HEK293 (cell line): ENCODE measurements around the gene ARAP3.

ENCODE experiments used
- CTCF ChIA-PET: fragments of 350-600 bp; formaldehyde crosslinking; extraction: SDS; loops from one replicate; lab custom pipeline; 2021; ENCODE audit warnings: antibody characterized with exemption; lab: Yijun Ruan, JAX
- POLR2A ChIA-PET: fragments of 300-600 bp; formaldehyde crosslinking; extraction: SDS; loops from one replicate; lab custom pipeline; 2020; ENCODE audit warnings: antibody characterized with exemption, inconsistent platforms; lab: Yijun Ruan, JAX
- H3K27ac ChIP-seq: fragments of 200-500 bp; sonication (Bioruptor generic); 2 replicates; pipeline ENCODE4 v1.5.1; 2014; ENCODE audit warnings: low read depth, low read length, control low read depth, inconsistent platforms; ENCODE audit errors: extremely low read depth
- H3K36me3 ChIP-seq, 2 experiments: fragments of 200-500 bp in 1 of 2; sonication (Bioruptor generic) in 1 of 2; 1 replicate in 1 of 2; 2 replicates in 1 of 2; pipeline ENCODE4 v1.5.1; 2014 to 2017; ENCODE audit warnings: inconsistent platforms in 2 of 2, low read length in 2 of 2; ENCODE audit not compliant: control insufficient read depth in 2 of 2, insufficient read depth in 1 of 2
- H3K4me1 ChIP-seq: fragments of 200-500 bp; sonication (Bioruptor generic); 2 replicates; pipeline ENCODE4 v1.5.1; 2014; ENCODE audit warnings: mild to moderate bottlenecking, low read length, inconsistent platforms; ENCODE audit not compliant: control insufficient read depth, insufficient read depth
- H3K4me3 ChIP-seq: 2 replicates; pipeline ENCODE4 v1.5.1; 2011; ENCODE audit warnings: low read depth, mild to moderate bottlenecking, control low read depth, low read length, moderate library complexity
- H3K9me3 ChIP-seq: fragments of 200-500 bp; sonication (Bioruptor generic); 2 replicates; pipeline ENCODE4 v1.5.1; 2014; ENCODE audit warnings: low read depth, low read length, inconsistent platforms; ENCODE audit not compliant: control insufficient read depth, insufficient read depth
- GLIS2 ChIP-seq: fragments of 450-650 bp; formaldehyde crosslinking; IDR thresholded peaks from 2 replicates; pipeline ENCODE4 v1.5.1; 2016; ENCODE audit warnings: missing biosample characterization, missing genetic modification characterization
- KLF1 ChIP-seq: fragments of 450-650 bp; formaldehyde crosslinking; IDR thresholded peaks from 2 replicates; pipeline ENCODE4 v1.5.1; 2016; ENCODE audit warnings: missing biosample characterization, missing genetic modification characterization
- PRDM1 ChIP-seq: fragments of 450-650 bp; formaldehyde crosslinking; IDR thresholded peaks from 2 replicates; pipeline ENCODE4; 2016; ENCODE audit warnings: missing biosample characterization, missing genetic modification characterization
- SCRT2 ChIP-seq: fragments of 450-650 bp; formaldehyde crosslinking; IDR thresholded peaks from 2 replicates; pipeline ENCODE4 v1.5.1; 2016; ENCODE audit warnings: missing biosample characterization, missing genetic modification characterization
- SP2 ChIP-seq: fragments of 450-650 bp; formaldehyde crosslinking; IDR thresholded peaks from 2 replicates; pipeline ENCODE4 v1.5.1; 2016; ENCODE audit warnings: missing biosample characterization, missing genetic modification characterization
- SP3 ChIP-seq: fragments of 450-650 bp; formaldehyde crosslinking; IDR thresholded peaks from 2 replicates; pipeline ENCODE4 v1.5.1; 2016; ENCODE audit warnings: missing biosample characterization, missing genetic modification characterization
- SP7 ChIP-seq: fragments of 450-650 bp; formaldehyde crosslinking; IDR thresholded peaks from 2 replicates; pipeline ENCODE4 v1.5.1; 2016; ENCODE audit warnings: missing biosample characterization, missing genetic modification characterization
- TCF7L2 ChIP-seq: IDR thresholded peaks from 2 replicates; pipeline ENCODE4 v1.6.1; 2011; ENCODE audit warnings: low read depth, mild to moderate bottlenecking, inconsistent platforms, low read length, moderate library complexity, borderline replicate concordance
- ZBTB11 ChIP-seq: fragments of 450-650 bp; formaldehyde crosslinking; conservative IDR thresholded peaks from 2 replicates; pipeline ENCODE4 v1.5.1; 2016; ENCODE audit warnings: low read depth, missing biosample characterization, missing genetic modification characterization
- ZBTB6 ChIP-seq: fragments of 450-650 bp; formaldehyde crosslinking; IDR thresholded peaks from 2 replicates; pipeline ENCODE4 v1.5.1; 2017; ENCODE audit warnings: missing biosample characterization, missing genetic modification characterization
- ZIC2 ChIP-seq: fragments of 450-650 bp; formaldehyde crosslinking; IDR thresholded peaks from 2 replicates; pipeline ENCODE4 v1.5.1; 2016; ENCODE audit warnings: missing biosample characterization, missing genetic modification characterization
- ZNF148 ChIP-seq: fragments of 450-650 bp; formaldehyde crosslinking; IDR thresholded peaks from 2 replicates; pipeline ENCODE4 v1.5.0; 2017; ENCODE audit warnings: missing biosample characterization, missing genetic modification characterization, borderline replicate concordance
- ZNF2 ChIP-seq: fragments of 450-650 bp; formaldehyde crosslinking; IDR thresholded peaks from 2 replicates; pipeline ENCODE4 v1.5.1; 2016; ENCODE audit warnings: missing biosample characterization, missing genetic modification characterization
- ZNF202 ChIP-seq: fragments of 450-650 bp; formaldehyde crosslinking; IDR thresholded peaks from 2 replicates; pipeline ENCODE4 v1.5.1; 2016; ENCODE audit warnings: missing biosample characterization, missing genetic modification characterization, borderline replicate concordance
- ZNF23 ChIP-seq: fragments of 450-650 bp; formaldehyde crosslinking; IDR thresholded peaks from 2 replicates; pipeline ENCODE4 v1.5.1; 2016; ENCODE audit warnings: missing biosample characterization, missing genetic modification characterization, borderline replicate concordance
- ZNF248 ChIP-seq: fragments of 450-650 bp; formaldehyde crosslinking; IDR thresholded peaks from 2 replicates; pipeline ENCODE4 v1.5.1; 2017; ENCODE audit warnings: missing biosample characterization, missing genetic modification characterization
- ZNF302 ChIP-seq: fragments of 450-650 bp; formaldehyde crosslinking; IDR thresholded peaks from 2 replicates; pipeline ENCODE4 v1.5.1; 2016; ENCODE audit warnings: missing biosample characterization, missing genetic modification characterization, low read depth
- ZNF350 ChIP-seq: fragments of 450-650 bp; formaldehyde crosslinking; IDR thresholded peaks from 2 replicates; pipeline ENCODE4 v1.5.0; 2017; ENCODE audit warnings: missing biosample characterization, mild to moderate bottlenecking, missing genetic modification characterization
- ZNF366 ChIP-seq: fragments of 450-650 bp; formaldehyde crosslinking; conservative IDR thresholded peaks from 2 replicates; pipeline ENCODE4 v1.5.1; 2016; ENCODE audit warnings: missing biosample characterization, missing genetic modification characterization
- ZNF473 ChIP-seq: fragments of 450-650 bp; formaldehyde crosslinking; IDR thresholded peaks from 2 replicates; pipeline ENCODE4 v1.5.1; 2017; ENCODE audit warnings: missing biosample characterization, missing genetic modification characterization
- ZNF501 ChIP-seq: fragments of 450-650 bp; formaldehyde crosslinking; IDR thresholded peaks from 2 replicates; pipeline ENCODE4 v1.5.1; 2016; ENCODE audit warnings: missing biosample characterization, missing genetic modification characterization
- ZNF600 ChIP-seq: fragments of 450-650 bp; formaldehyde crosslinking; IDR thresholded peaks from 2 replicates; pipeline ENCODE4 v1.5.1; 2016; ENCODE audit warnings: missing biosample characterization, missing genetic modification characterization
- ZNF704 ChIP-seq: fragments of 450-650 bp; formaldehyde crosslinking; IDR thresholded peaks from 2 replicates; pipeline ENCODE4 v1.5.1; 2016; ENCODE audit warnings: missing biosample characterization, missing genetic modification characterization
- ZNF830 ChIP-seq: fragments of 450-650 bp; IDR thresholded peaks from 2 replicates; pipeline ENCODE4 v1.5.0; 2018; ENCODE audit warnings: missing biosample characterization, missing genetic modification characterization, low read depth, mild to moderate bottlenecking, moderate library complexity

The ARAP3 gene

GRCh38 chr5:141692919-141693725 is 11.1 kb upstream of the ARAP3 start (continued):
- peak; percentile 47; the same call in 1 of the 2 replicates for TF ChIP-seq ZBTB6
- no peak for TF ChIP-seq ZNF501 (tag by site-specific recombination)
- TF ChIP-seq ZNF202 (tag by site-specific recombination), result no peak
- no peak for TF ChIP-seq PRDM1 (tag by site-specific recombination)
- no peak for TF ChIP-seq ZNF473 (tag by site-specific recombination)
- no peak for TF ChIP-seq SCRT2 (tag by site-specific recombination)
- TF ChIP-seq, all 188 proteins: peak for 6

- no peak overlapping the region for H3K4me3 ChIP-seq
- no peak overlapping the region for H3K27ac ChIP-seq
- no peaks in the 10 kb centered on the region for H3K9me3 ChIP-seq
- ChIA-PET POLR2A (interaction anchor here (1.1 to 2.1 kb wide), 3 partner anchors 11 to 268 kb away, joined by 4 to 9 read pairs (median 8); partner anchors contain the start of genes ARAP3 and PCDH1), CTCF (interaction anchor here (0.5 to 7.8 kb wide), 56 partner anchors 8 to 1014 kb away, joined by 3 to 158 read pairs (median 5); partner anchors contain the start of genes ARAP3, GNPDA1, PCDH1 and PCDH12)
- H3K4me1 ChIP-seq, result no peaks in the 10 kb centered on the region
- H3K36me3 ChIP-seq, result no peaks in the 10 kb centered on the region
- TF ChIP-seq ZNF23 (tag by site-specific recombination), result no peak
- no peak for TF ChIP-seq ZNF830 (tag by site-specific recombination)
- TF ChIP-seq GLIS2, result no peak
- TF ChIP-seq TCF7L2, result no peak
- TF ChIP-seq SP3 (tag by site-specific recombination), result peak; percentile 9; the same call in 1 of the 2 replicates
- TF ChIP-seq ZNF148 (tag by site-specific recombination), result no peak
- no peak for TF ChIP-seq ZNF302
- TF ChIP-seq SP2 (tag by site-specific recombination), result peak; percentile 23; the same call in 1 of the 2 replicates
- no peak for TF ChIP-seq ZNF248
- TF ChIP-seq, all 188 proteins: peak for 2
Measured at GRCh38 chr5:141692533-141692888, 10.5 kb upstream of the ARAP3 start.

- no peaks in the 10 kb centered on the region for H3K4me1 ChIP-seq
- H3K4me3 ChIP-seq, result peak overlapping the region; percentile 2; the same call in 1 of the 2 replicates
- H3K9me3 ChIP-seq, result no peaks in the 10 kb centered on the region
- no peaks in the 10 kb centered on the region for H3K36me3 ChIP-seq
- POLR2A ChIA-PET, result interaction anchor here (1.1 to 2.1 kb wide), 3 partner anchors 10 to 269 kb away, joined by 4 to 9 read pairs (median 8); partner anchors contain the start of genes ARAP3 and PCDH1
- no peak overlapping the region for H3K27ac ChIP-seq
- CTCF ChIA-PET, result interaction anchor here (0.5 to 7.8 kb wide), 75 partner anchors 8 to 661 kb away, joined by 3 to 158 read pairs (median 4); partner anchors contain the start of genes ARAP3, GNPDA1, PCDH1 and PCDH12
- 0 out of 2 replicates have a peak, but pooled peaks have one; percentile 24 for TF ChIP-seq ZBTB11
- TF ChIP-seq ZNF366 (tag by site-specific recombination), result peak; percentile 62; the same call in 1 of the 2 replicates
- peak; percentile 41; the same call in 1 of the 2 replicates for TF ChIP-seq ZNF600
- peak; percentile 64 for TF ChIP-seq SP7 (tag by site-specific recombination)
- no peak for TF ChIP-seq ZNF350 (tag by site-specific recombination)
- TF ChIP-seq ZNF2, result peak; percentile 73
- peak; percentile 70 for TF ChIP-seq ZIC2 (tag by site-specific recombination)
- TF ChIP-seq ZNF704 (tag by site-specific recombination), result no peak
- peak; percentile 67; the same call in 1 of the 2 replicates for TF ChIP-seq KLF1
Measured at GRCh38 chr5:141691867-141692532, 10.0 kb upstream of the ARAP3 start.
